Stimulated activated naive CD4-positive, alpha-beta T cell (primary cell): ENCODE data around the gene LSP1.

Experiments
- DNase-seq, 6 experiments: peaks; one replicate each; lab custom pipeline; 2025; lab: John Stamatoyannopoulos, UW

Gene LSP1

DNA sequence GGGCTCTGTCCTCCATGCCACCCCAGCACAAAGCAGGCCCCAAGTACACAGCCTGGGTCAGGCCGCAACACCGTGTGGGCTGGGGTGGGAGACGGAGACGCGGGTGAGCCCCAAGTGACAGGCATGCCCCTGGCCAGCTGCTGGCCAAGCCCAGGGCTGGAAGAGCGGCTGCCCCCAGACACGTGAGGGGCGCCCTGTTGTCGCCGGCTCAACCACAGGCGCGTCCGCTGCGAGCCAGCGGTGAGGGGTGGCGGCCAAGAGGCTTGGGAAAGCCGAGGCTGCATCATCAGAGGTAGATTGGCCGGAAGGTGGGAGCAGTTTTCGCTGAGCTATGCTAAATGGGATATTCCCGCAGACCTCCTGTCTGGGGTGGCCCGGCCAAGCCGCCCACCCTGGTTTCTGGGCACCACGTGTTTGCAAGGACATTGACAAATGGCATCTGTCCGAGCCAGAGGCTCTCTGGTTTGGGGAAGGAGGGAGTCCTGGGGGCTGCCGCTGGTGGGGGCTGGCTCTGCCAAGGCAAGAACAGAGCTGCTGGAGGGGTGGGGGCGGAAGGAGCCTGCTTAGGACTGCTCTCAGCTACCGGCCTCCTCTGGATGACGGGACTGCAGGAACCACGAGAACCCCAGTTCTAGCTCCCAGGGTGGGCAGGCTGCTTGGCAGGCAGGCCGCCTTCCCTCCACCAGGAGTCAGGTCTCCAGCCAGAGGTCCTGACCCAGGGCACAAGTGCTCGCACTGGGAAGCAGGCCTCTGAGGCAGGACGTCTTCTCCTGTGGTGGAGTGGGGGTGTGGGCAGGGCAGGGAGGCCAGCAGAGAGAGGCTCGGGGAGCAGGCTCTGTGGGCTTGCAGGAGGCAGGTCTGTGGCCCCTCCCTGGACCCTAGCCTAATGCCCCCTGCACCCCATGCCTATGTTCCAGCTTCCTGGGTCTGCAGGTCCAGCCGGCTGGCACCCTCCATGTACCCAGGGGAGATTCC, 38.3 kb downstream of the LSP1 start:
- peak in 1 of 6 experiments; percentile 29 for DNase-seq

GRCh38 chr11:1891831-1892115, 38.9 kb downstream of the LSP1 start, which contains the start of gene PRR33:
TSS of gene PRR33 (minus strand) at chr11:1891895. CDS start at chr11:1890584, 1,311 bp downstream.
- no peak for DNase-seq

DNA sequence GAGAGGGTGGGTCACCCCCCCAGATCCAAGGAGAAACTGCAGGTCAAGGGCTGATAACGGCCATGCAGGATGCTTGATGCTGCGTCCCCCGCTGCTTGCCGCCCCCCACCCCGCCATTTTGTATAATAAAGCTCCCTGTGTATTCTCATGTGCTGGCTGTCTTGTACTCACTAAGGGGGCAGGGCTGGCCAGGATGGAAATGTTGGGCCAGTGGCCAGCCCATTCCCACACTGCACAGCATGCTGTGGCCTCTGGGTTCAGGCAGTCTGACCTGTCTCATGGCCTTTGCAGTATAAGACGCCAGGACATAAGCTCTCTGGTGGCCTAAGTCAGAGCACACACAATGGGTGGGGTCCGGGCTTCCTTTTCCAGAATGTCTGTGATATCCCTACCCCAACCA, 39.2 kb downstream of the LSP1 start:
- DNase-seq: no peak

- no peak for DNase-seq
Measured at GRCh38 chr11:1892558-1892957, 39.7 kb downstream of the LSP1 start.

GRCh38 chr11:1893581-1894359, 40.9 kb downstream of the LSP1 start:
- DNase-seq: no peak

- no peak for DNase-seq
Measured at GRCh38 chr11:1894759-1895158, 41.9 kb downstream of the LSP1 start.

DNA sequence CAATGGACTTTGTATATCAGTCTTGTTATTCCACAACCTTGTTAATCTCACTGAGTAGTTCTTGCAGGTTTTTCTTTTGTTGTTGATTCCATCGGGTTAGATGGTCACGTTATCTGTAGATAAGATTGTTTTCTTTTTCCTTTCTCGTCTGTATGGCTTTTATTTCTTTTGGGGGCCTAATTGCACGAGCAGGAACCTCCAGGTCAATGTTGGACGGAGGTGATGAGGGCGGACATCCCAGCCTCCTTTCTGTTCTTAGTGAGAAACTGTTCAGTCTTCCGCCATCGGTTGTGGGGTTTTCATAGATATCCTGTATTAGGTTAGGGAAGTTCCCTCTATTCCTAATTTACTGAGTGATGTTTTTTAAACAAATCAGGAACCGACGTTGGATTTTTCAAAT, 43.6 kb downstream of the LSP1 start:
- no peak for DNase-seq

DNA sequence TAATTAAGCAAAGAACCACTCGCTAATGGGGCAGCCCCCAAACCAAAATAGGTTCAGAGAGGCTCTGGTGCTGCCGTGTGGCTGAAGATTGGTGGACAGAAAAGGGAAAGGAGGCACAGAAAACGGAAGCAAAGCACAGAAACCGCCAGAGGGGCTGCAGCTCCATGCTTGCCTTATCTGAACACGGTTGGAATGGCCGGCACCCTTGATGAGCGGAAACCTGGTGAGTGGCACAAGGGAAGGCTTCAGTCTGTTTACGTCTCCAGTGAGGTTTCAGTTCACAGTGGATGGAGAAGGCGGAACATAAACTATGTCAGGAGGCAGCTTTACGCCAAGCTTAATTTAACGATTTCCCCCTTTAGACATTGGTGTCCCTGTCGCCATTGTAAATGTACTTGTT, 44.0 kb downstream of the LSP1 start:
- no peak for DNase-seq

GRCh38 chr11:1899090-1899489, 46.2 kb downstream of the LSP1 start:
- no peak for DNase-seq

GRCh38 chr11:1899686-1900085, 46.8 kb downstream of the LSP1 start:
- DNase-seq: no peak

GRCh38 chr11:1906181-1906580, 53.3 kb downstream of the LSP1 start:
- no peak for DNase-seq

DNA sequence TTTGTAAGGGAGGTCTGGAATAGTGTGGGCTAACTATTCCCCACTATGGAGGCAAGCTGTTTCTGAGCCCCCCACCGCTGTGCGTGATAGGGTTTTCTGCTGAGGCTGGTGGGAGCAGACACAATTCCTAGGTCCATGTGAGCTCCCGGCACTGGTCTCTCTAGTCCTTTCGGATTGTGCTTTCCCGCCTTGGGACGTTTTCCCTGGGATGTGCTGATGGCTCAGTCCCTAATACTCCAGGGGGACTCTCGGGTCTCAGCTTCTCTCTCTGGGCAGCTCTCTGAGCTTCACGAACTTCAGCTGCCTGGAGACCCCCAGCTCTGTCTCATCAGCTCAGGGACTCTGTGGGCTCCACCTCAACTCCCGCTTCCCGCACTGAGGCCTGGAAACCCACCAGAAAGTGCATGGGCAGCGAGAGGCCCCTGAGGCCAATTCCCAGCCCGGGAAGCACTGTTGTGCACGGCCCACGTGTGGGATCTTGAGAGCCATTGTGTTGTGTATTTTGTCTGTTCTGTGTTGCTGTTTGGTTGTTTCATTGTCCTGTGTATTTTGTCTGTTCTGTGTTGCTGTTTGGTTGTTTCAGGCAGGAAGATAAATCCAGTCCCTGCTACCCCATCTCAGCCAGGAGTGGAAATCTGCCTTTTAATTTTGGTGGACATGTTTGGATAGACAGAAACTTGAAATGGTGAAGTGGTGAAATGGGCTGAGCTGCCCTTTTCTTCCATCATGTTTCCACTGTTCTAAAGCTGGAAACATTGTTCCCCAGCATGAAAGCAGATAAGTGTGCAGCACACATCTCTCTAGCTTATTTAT, 53.9 kb downstream of the LSP1 start:
- DNase-seq: no peak

DNA sequence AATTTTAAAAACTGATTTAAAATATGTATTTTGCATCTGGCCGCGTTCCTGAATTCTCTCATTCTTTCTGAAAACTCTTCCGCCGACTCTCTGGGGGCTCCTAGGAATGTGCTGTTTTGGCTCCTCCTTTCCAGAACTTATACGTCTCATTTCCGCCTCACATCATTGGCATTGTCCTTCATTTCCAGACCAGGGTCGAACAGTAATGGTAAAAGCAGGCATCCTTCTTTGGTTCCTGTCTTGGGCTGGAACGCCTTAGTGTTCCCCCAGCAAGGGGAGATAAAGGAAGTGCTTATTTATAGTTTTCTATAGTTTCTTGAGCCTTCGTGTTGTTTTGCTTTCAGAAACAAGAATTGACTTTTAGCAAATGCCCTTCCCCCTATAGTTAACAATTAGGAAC, 55.7 kb downstream of the LSP1 start:
- DNase-seq: no peak

- no peak for DNase-seq
Measured at GRCh38 chr11:1909524-1909923, 56.6 kb downstream of the LSP1 start.

DNA sequence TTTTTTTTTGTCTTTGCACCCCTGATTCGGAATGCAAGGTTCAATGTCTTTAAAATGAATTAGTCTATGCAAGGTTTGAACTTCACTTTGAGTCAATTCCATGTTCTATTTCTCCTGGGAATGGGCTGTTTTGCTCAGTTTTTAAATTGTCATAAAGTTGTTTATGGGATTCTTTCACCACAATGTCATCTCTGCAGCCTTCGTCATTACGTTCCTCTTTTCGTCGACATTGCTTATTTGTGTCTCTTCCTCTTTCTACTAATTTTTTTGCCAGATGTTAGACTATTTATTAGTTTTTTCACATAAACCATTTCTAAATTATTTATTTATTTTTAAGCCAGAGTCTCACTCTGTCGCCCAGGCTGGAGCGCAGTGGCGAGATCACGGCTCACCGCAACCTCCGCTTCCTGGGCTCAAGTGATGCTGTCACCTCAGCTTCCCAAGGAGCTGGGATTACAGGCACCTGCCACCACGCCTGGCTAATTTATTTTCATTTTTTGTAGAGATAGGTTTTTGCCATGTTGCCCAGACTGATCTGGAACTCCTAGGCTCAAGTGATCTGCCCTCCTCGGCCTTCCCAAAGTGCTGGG, 59.5 kb downstream of the LSP1 start:
- DNase-seq: no peak

- no peak for DNase-seq
Measured at GRCh38 chr11:1913271-1914060, 60.6 kb downstream of the LSP1 start.

- DNase-seq: no peak
Measured at GRCh38 chr11:1915795-1916131, 62.9 kb downstream of the LSP1 start.

- DNase-seq: peak in 1 of 6 experiments; percentile 26
Measured at GRCh38 chr11:1916132-1916985, 63.5 kb downstream of the LSP1 start.

DNA sequence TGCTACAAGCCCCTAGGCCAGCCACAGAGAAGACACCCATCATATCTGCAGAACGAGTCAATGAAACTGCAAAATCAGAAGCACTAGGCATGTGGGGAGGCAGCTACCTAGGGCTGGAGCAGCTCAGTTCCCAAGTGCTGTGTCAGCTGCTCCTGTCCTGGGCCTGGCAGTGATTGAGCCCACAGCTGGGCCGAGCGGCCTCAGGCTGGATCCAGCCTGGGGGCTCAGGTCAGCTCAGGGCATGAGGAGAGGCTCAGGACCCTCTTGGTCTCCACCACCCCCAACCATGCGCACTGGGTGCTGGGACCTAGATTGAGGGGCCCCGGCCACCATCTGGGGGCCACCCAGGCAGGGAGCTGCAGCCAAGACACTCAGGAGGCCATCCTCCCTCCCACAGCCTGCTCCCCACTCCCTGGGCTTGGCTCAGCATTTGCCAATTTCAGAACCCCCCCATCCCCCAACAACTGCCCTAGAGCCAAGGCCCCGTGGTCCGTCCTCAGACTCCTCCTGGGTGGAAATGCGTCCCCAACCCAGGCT, 64.2 kb downstream of the LSP1 start:
- DNase-seq: peak in 1 of 6 experiments; percentile 13
